ENCODE results near the gene FGD2.

FGD2 gene

GRCh38 chr6:37047346-37047688 is 41.9 kb downstream of the FGD2 start:
- no peaks in the 10 kb centered on the region for H3K36me3 ChIP-seq (ENCODE audit: insufficient read depth)
- peaks cover 71% of the 10 kb centered on the region for H3K4me1 ChIP-seq (ENCODE audit: low read depth, poor library complexity, severe bottlenecking)
- H3K79me2 ChIP-seq (ENCODE audit: insufficient read depth, low read depth) = no peaks in the 10 kb centered on the region
- H2AFZ ChIP-seq (ENCODE audit: low read depth) = no peak overlapping the region
- no peak overlapping the region for H3K4me2 ChIP-seq
- H4K20me1 ChIP-seq (ENCODE audit: insufficient read depth) = no peaks in the 10 kb centered on the region
- TF ChIP-seq CTCF (conservative IDR thresholded peaks at IDR 0.05; ENCODE audit: low read depth, low read length) = no peak
- no peak overlapping the region for H3K27ac ChIP-seq
- no peak overlapping the region for H3K4me3 ChIP-seq (IDR thresholded peaks at IDR 0.05; ENCODE audit: insufficient read depth, low read depth, low read length)
- no peaks in the 10 kb centered on the region for H3K27me3 ChIP-seq (ENCODE audit: insufficient read depth, low read depth)
- H3K9ac ChIP-seq = no peak overlapping the region

GRCh38 chr6:37047689-37048402 is 42.4 kb downstream of the FGD2 start:
- H4K20me1 ChIP-seq (ENCODE audit: insufficient read depth) = no peaks in the 10 kb centered on the region
- peak overlapping the region; percentile 69 for H3K4me2 ChIP-seq
- no peak for TF ChIP-seq CTCF (conservative IDR thresholded peaks at IDR 0.05; ENCODE audit: low read depth, low read length)
- H3K9ac ChIP-seq = no peak overlapping the region
- no peak overlapping the region for H3K4me3 ChIP-seq (IDR thresholded peaks at IDR 0.05; ENCODE audit: insufficient read depth, low read depth, low read length)
- H3K79me2 ChIP-seq (ENCODE audit: insufficient read depth, low read depth) = no peaks in the 10 kb centered on the region
- H3K27me3 ChIP-seq (ENCODE audit: insufficient read depth, low read depth) = no peaks in the 10 kb centered on the region
- no peaks in the 10 kb centered on the region for H3K36me3 ChIP-seq (ENCODE audit: insufficient read depth)
- H3K27ac ChIP-seq = peak overlapping the region; percentile 75; the same call in 1 of the 2 replicates
- H3K4me1 ChIP-seq (ENCODE audit: low read depth, poor library complexity, severe bottlenecking) = peaks cover 73% of the 10 kb centered on the region
- H2AFZ ChIP-seq (ENCODE audit: low read depth) = peak overlapping the region; percentile 54; the same call in 1 of the 2 replicates

- Histone ChIP-seq H2AFZ (ENCODE audit: low read depth) (peak overlapping the region; percentile 54; the same call in 1 of the 2 replicates), H3K36me3 (ENCODE audit: insufficient read depth) (no peaks in the 10 kb centered on the region), H3K79me2 (ENCODE audit: insufficient read depth, low read depth) (no peaks in the 10 kb centered on the region), H3K27ac (peak overlapping the region; percentile 75), H3K9ac (peak overlapping the region; percentile 47; the same call in 1 of the 2 replicates), H3K27me3 (ENCODE audit: insufficient read depth, low read depth) (no peaks in the 10 kb centered on the region), H3K4me3 (IDR thresholded peaks at IDR 0.05; ENCODE audit: insufficient read depth, low read depth, low read length) (no peak overlapping the region), H4K20me1 (ENCODE audit: insufficient read depth) (no peaks in the 10 kb centered on the region), H3K4me2 (peak overlapping the region; percentile 69), H3K4me1 (ENCODE audit: low read depth, poor library complexity, severe bottlenecking) (peaks cover 75% of the 10 kb centered on the region)
- TF ChIP-seq CTCF (conservative IDR thresholded peaks at IDR 0.05; ENCODE audit: low read depth, low read length) = no peak
Observed at GRCh38 chr6:37048403-37048850, 43.0 kb downstream of the FGD2 start.

GRCh38 chr6:37048851-37049757 is 43.6 kb downstream of the FGD2 start:
- Histone ChIP-seq H4K20me1 (ENCODE audit: insufficient read depth) (no peaks in the 10 kb centered on the region), H3K4me1 (ENCODE audit: low read depth, poor library complexity, severe bottlenecking) (peaks cover 75% of the 10 kb centered on the region), H3K27me3 (ENCODE audit: insufficient read depth, low read depth) (no peaks in the 10 kb centered on the region), H3K9ac (peak overlapping the region; percentile 47; the same call in 1 of the 2 replicates), H3K27ac (peak overlapping the region; percentile 75), H3K79me2 (ENCODE audit: insufficient read depth, low read depth) (no peaks in the 10 kb centered on the region), H3K36me3 (ENCODE audit: insufficient read depth) (no peaks in the 10 kb centered on the region), H2AFZ (ENCODE audit: low read depth) (peak overlapping the region; percentile 54; the same call in 1 of the 2 replicates), H3K4me3 (IDR thresholded peaks at IDR 0.05; ENCODE audit: insufficient read depth, low read depth, low read length) (no peak overlapping the region), H3K4me2 (peak overlapping the region; percentile 69)
- no peak for TF ChIP-seq CTCF (conservative IDR thresholded peaks at IDR 0.05; ENCODE audit: low read depth, low read length)
